SU-DHL-6 (cell line): Measurements from ENCODE around the gene GLI2.

Source experiments
- H2AFZ ChIP-seq: fragments of 200-600 bp; sonication (generic); 2 replicates; pipeline ENCODE4 v1.6.1; 2014; ENCODE audit warnings: low read depth, mild to moderate bottlenecking, moderate library complexity, mixed read lengths, antibody characterized with exemption, low read length; ENCODE audit not compliant: severe bottlenecking
- H3F3A ChIP-seq: fragments of 200-600 bp; shearing (Covaris generic); 2 replicates; pipeline ENCODE4 v1.6.0; 2016; ENCODE audit warnings: antibody characterized with exemption, mild to moderate bottlenecking; ENCODE audit not compliant: insufficient read depth
- H3K27ac ChIP-seq: fragments of 200-600 bp; sonication (generic); 2 replicates; pipeline ENCODE4 v1.5.1; 2016; ENCODE audit warnings: low read depth, mild to moderate bottlenecking, low read length, moderate library complexity, mixed read lengths
- H3K27me3 ChIP-seq: fragments of 200-600 bp; sonication (generic), shearing (Covaris generic); 2 replicates; pipeline ENCODE4 v1.6.0; 2014; ENCODE audit warnings: mild to moderate bottlenecking, low read length
- H3K36me3 ChIP-seq: fragments of 200-600 bp; sonication (generic); 2 replicates; pipeline ENCODE4 v1.6.1; 2014; ENCODE audit warnings: mild to moderate bottlenecking, low read length, mixed read lengths
- H3K4me2 ChIP-seq: fragments of 300-600, 200-600 bp; shearing (Covaris generic), sonication (generic); 2 replicates; pipeline ENCODE4 v1.6.0; 2014; ENCODE audit warnings: low read length, low read depth, mild to moderate bottlenecking; ENCODE audit not compliant: poor library complexity, severe bottlenecking
- H3K4me3 ChIP-seq: fragments of 200-600 bp; sonication (generic); 2 replicates; pipeline ENCODE4 v1.5.1; 2014; ENCODE audit warnings: antibody characterized with exemption, low read length, mild to moderate bottlenecking, mixed read lengths; ENCODE audit not compliant: insufficient read depth, poor library complexity, severe bottlenecking
- H3K79me2 ChIP-seq: fragments of 200-600 bp; sonication (generic); 2 replicates; pipeline ENCODE4 v1.6.1; 2014; ENCODE audit warnings: mild to moderate bottlenecking, low read length, moderate library complexity; ENCODE audit not compliant: insufficient read depth
- H3K9ac ChIP-seq: fragments of 200-600 bp; sonication (generic); 2 replicates; pipeline ENCODE4 v1.7.0; 2014; ENCODE audit warnings: mild to moderate bottlenecking, low read length
- H3K9me2 ChIP-seq: fragments of 200-600 bp; sonication (generic); replicated peaks from 2 replicates; pipeline ENCODE4 v1.6.1; 2014; ENCODE audit warnings: low read length; ENCODE audit not compliant: insufficient read depth
- H3K9me3 ChIP-seq: fragments of 200-600 bp; sonication (generic); 2 replicates; pipeline ENCODE4 v1.6.1; 2014; ENCODE audit warnings: low read length, mixed read lengths; ENCODE audit not compliant: insufficient read depth
- H4K20me1 ChIP-seq: fragments of 200-600 bp; sonication (generic); 2 replicates; pipeline ENCODE4 v1.6.1; 2014; ENCODE audit warnings: low read depth, mild to moderate bottlenecking, antibody characterized with exemption, low read length, moderate library complexity, mixed read lengths
- CTCF ChIP-seq: fragments of 200-600 bp; sonication (generic); IDR thresholded peaks from one replicate; pipeline ENCODE4 v1.5.1; 2017; ENCODE audit warnings: antibody characterized with exemption, mild to moderate bottlenecking, low read length, moderate library complexity; ENCODE audit not compliant: insufficient read depth, poor library complexity, severe bottlenecking
- EZH2phosphoT487 ChIP-seq: fragments of 200-600 bp; sonication (generic), shearing (Covaris generic); conservative IDR thresholded peaks from 2 replicates; pipeline ENCODE4 v1.6.1; 2018; ENCODE audit warnings: mild to moderate bottlenecking, antibody characterized with exemption, low read length, moderate library complexity, mixed read lengths

GLI2 gene

DNA sequence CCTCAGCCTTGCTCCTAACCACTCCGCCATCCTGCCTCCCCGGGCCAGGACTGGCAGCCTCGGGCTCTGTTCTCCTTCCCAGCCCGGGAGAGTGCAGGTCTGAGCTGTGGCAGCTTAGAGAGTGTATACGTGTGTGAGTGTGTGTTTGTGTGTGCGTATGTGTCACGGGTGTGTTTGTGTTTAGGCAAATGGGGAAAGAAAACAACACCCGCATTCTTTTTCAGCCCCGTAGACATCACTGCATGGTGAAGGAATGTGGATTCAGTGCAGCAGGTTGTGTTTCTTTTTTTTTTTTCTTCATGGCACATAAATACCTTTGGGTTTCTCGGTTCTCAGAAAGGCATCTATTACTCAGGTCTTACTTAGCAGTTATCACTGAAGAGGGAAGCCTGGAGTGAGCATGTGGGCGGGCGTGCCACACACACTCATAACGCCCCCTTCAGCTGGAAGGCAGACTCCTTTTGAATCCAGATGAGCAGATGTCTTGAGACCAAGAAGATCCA, 44.2 kb downstream of the GLI2 start:
- H3K79me2 ChIP-seq: no peaks in the 10 kb centered on the region
- no peaks in the 10 kb centered on the region for H3K36me3 ChIP-seq
- no peaks in the 10 kb centered on the region for H3K9me2 ChIP-seq
- no peak overlapping the region for H3K9ac ChIP-seq
- TF ChIP-seq EZH2phosphoT487 (no peak), CTCF (no peak)
- no peaks in the 10 kb centered on the region for H3K27me3 ChIP-seq
- no peaks in the 10 kb centered on the region for H4K20me1 ChIP-seq
- H3K9me3 ChIP-seq: no peaks in the 10 kb centered on the region
- H2AFZ ChIP-seq: no peak overlapping the region
- no peaks in the 10 kb centered on the region for H3F3A ChIP-seq
- no peak overlapping the region for H3K4me2 ChIP-seq
- H3K4me3 ChIP-seq: no peak overlapping the region
- no peak overlapping the region for H3K27ac ChIP-seq

DNA sequence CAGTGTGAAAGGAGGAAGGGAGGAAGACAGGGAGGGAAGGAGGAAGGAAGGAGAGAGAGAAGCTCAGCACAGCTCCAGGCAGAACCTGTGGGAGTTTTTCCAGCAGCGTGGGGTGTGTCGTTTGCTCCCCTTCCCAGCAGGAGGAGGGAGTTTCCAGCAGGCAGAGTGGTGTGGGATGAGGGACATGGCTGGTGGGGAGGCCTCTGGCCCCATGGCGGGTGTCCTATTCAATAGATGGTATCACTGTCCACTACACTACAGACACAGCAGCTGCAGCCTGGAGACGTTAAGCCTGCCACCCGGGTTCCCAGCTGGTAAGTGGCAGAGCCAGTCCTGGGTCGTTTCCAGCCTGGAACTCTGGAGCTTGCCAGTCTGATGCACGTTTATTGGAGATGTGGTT, 44.7 kb downstream of the GLI2 start:
- Histone ChIP-seq H4K20me1 (no peaks in the 10 kb centered on the region), H3K4me2 (no peak overlapping the region)

GRCh38 chr2:120783371-120783791, 47.7 kb downstream of the GLI2 start:
- TF ChIP-seq EZH2phosphoT487 (no peak), CTCF (no peak)
- no peaks in the 10 kb centered on the region for H4K20me1 ChIP-seq
- no peak overlapping the region for H3K4me3 ChIP-seq
- H3K4me2 ChIP-seq: no peak overlapping the region
- no peaks in the 10 kb centered on the region for H3K9me2 ChIP-seq
- H3K27me3 ChIP-seq: no peaks in the 10 kb centered on the region
- H3K27ac ChIP-seq: no peak overlapping the region
- H2AFZ ChIP-seq: no peak overlapping the region
- no peaks in the 10 kb centered on the region for H3K36me3 ChIP-seq
- H3K9me3 ChIP-seq: no peaks in the 10 kb centered on the region
- H3F3A ChIP-seq: no peaks in the 10 kb centered on the region
- no peak overlapping the region for H3K9ac ChIP-seq
- no peaks in the 10 kb centered on the region for H3K79me2 ChIP-seq

More for the DNA sequence above, 44.7 kb downstream of the GLI2 start:
- H3F3A ChIP-seq: no peaks in the 10 kb centered on the region
- H3K27ac ChIP-seq: no peak overlapping the region
- H3K79me2 ChIP-seq: no peaks in the 10 kb centered on the region
- no peaks in the 10 kb centered on the region for H3K9me3 ChIP-seq
- H3K36me3 ChIP-seq: no peaks in the 10 kb centered on the region
- TF ChIP-seq EZH2phosphoT487 (no peak), CTCF (no peak)
- no peak overlapping the region for H2AFZ ChIP-seq
- H3K9me2 ChIP-seq: no peaks in the 10 kb centered on the region
- H3K4me3 ChIP-seq: no peak overlapping the region
- H3K27me3 ChIP-seq: no peaks in the 10 kb centered on the region
- H3K9ac ChIP-seq: no peak overlapping the region
